Kidney (tissue), 14 donors: ENCODE measurements around the gene FEM1A. TPM values are rescaled to one million over a fixed set of nuclear protein-coding genes. Genes with fewer than 3 reads are reported as not detected.

Experiments
- DNase-seq, 5 donors: peaks; one replicate each; pipeline ENCODE4 v3.0.0-alpha.2; 2013 to 2020
- FAIRE-seq: peaks from 2 replicates; lab custom pipeline; 2012; peaks lifted over from hg19 to GRCh38; lab: Jason Lieb, UNC
- H3K27ac ChIP-seq, 2 donors: one replicate each; pipeline ENCODE4 v1.7.0; 2013; ENCODE audit warnings: low read depth in 2 of 2, low read length in 2 of 2, inconsistent platforms in 1 of 2
- H3K27me3 ChIP-seq: one replicate; pipeline ENCODE4 v1.7.1; 2013; ENCODE audit warnings: low read length, inconsistent platforms; ENCODE audit not compliant: control insufficient read depth, insufficient read depth
- H3K36me3 ChIP-seq, 3 donors: one replicate each; pipeline versions ENCODE4 v1.7.0 to v1.7.1; 2013; ENCODE audit warnings: low read length in 3 of 3, control low read depth in 1 of 3, inconsistent platforms in 1 of 3; ENCODE audit not compliant: insufficient read depth in 3 of 3, control insufficient read depth in 2 of 3
- H3K4me1 ChIP-seq, 3 donors: one replicate each; pipeline versions ENCODE4 v1.7.0 to v1.7.1; 2013; ENCODE audit warnings: low read length in 3 of 3, inconsistent platforms in 1 of 3, low read depth in 1 of 3; ENCODE audit not compliant: control insufficient read depth in 2 of 3, insufficient read depth in 2 of 3
- H3K4me3 ChIP-seq, 3 donors: one replicate each; pipeline versions ENCODE4 v1.7.0 to v1.8.1; 2013; ENCODE audit warnings: low read length in 3 of 3, control low read depth in 1 of 3, inconsistent platforms in 1 of 3
- H3K9ac ChIP-seq, 3 donors: one replicate each; pipeline versions ENCODE4 v1.7.0 to v1.7.1; 2013; ENCODE audit warnings: low read length in 3 of 3, control low read depth in 1 of 3, inconsistent platforms in 1 of 3
- H3K9me3 ChIP-seq, 3 donors: one replicate each; pipeline versions ENCODE4 v1.7.0 to v1.7.1; 2013; ENCODE audit warnings: low read length in 3 of 3, control low read depth in 1 of 3, inconsistent platforms in 1 of 3; ENCODE audit not compliant: control insufficient read depth in 2 of 3, insufficient read depth in 1 of 3
- intact Hi-C: fragments of 100-400 bp; cut with DNase I; formaldehyde crosslinking; loops from one replicate; pipeline ENCODE4 v1.11.1; 2022
- polyA plus RNA-seq: library from polyadenylated mRNA; stranded (reverse); fragments of 350-450 nt; fragmentation: Illumina TruSeq; extraction: RNeasy Lipid Tissue Mini Kit (QIAGEN cat#74804); gene quantifications from one replicate; pipeline ENCODE4 v1.2.3, GENCODE V29; 2014; ENCODE audit warnings: low read depth, low replicate concordance; ENCODE audit not compliant: insufficient read depth
- total RNA-seq: library from RNA; stranded (reverse); fragmentation: NEBNext Ultra II Directional; extraction: Animal tissue kit (Norgen Biotek cat#: 25700); gene quantifications from one replicate; pipeline ENCODE4 v1.2.1, GENCODE V29; 2021
- TF ChIP-seq, protein P1 (sequence below): IDR thresholded peaks from 3 replicates; pipeline ENCODE4 v1.5.1; 2012; ENCODE audit warnings: mild to moderate bottlenecking, moderate library complexity, borderline replicate concordance; ENCODE audit not compliant: insufficient read depth; ENCODE audit errors: extremely low read depth
- donor health status: control.
- donor health status: control.
- donor health status: control.
- donor health status: control.
- donor health status: control.
- donor health status: DM: yes; HTN: yes; CAD: no.
- donor health status: Normal renal cell carcinoma (clear cell type).

Gene FEM1A
- total and polyA plus RNA-seq, 2 donors from 2014 or later: 4.6 to 11.3 TPM

DNA sequence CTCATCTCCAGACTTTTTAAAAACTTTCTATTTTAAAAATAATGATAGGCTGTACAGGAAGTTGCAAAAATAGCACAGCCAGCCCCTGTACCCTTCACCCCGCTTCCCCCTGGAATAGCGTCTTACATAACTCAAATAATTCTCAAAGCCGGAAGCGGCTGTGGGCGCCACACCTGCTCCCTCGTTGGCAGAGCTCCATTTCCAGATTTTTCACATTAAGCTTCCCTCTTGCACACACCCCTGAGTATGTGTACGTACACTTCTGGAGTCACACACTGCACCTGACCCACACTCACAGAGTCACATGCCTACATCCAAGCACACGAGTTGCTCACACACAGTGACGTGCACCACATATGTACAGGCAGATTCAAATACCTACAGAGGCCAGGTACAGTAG lies 42.9 kb upstream of the FEM1A start:
- intact Hi-C loops: no loop called here
- no peaks in the 10 kb centered on the region for H3K27me3 ChIP-seq
- H3K36me3 ChIP-seq: no peaks in the 10 kb centered on the region
- H3K4me1 ChIP-seq: no peaks in the 10 kb centered on the region
- FAIRE-seq (no peak), DNase-seq (no peak)
- no peak overlapping the region for H3K4me3 ChIP-seq
- TF ChIP-seq, protein P1, sequence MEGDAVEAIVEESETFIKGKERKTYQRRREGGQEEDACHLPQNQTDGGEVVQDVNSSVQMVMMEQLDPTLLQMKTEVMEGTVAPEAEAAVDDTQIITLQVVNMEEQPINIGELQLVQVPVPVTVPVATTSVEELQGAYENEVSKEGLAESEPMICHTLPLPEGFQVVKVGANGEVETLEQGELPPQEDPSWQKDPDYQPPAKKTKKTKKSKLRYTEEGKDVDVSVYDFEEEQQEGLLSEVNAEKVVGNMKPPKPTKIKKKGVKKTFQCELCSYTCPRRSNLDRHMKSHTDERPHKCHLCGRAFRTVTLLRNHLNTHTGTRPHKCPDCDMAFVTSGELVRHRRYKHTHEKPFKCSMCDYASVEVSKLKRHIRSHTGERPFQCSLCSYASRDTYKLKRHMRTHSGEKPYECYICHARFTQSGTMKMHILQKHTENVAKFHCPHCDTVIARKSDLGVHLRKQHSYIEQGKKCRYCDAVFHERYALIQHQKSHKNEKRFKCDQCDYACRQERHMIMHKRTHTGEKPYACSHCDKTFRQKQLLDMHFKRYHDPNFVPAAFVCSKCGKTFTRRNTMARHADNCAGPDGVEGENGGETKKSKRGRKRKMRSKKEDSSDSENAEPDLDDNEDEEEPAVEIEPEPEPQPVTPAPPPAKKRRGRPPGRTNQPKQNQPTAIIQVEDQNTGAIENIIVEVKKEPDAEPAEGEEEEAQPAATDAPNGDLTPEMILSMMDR: no peak
- H3K9ac ChIP-seq: no peak overlapping the region
- H3K27ac ChIP-seq: no peak overlapping the region
- no peaks in the 10 kb centered on the region for H3K9me3 ChIP-seq

DNA sequence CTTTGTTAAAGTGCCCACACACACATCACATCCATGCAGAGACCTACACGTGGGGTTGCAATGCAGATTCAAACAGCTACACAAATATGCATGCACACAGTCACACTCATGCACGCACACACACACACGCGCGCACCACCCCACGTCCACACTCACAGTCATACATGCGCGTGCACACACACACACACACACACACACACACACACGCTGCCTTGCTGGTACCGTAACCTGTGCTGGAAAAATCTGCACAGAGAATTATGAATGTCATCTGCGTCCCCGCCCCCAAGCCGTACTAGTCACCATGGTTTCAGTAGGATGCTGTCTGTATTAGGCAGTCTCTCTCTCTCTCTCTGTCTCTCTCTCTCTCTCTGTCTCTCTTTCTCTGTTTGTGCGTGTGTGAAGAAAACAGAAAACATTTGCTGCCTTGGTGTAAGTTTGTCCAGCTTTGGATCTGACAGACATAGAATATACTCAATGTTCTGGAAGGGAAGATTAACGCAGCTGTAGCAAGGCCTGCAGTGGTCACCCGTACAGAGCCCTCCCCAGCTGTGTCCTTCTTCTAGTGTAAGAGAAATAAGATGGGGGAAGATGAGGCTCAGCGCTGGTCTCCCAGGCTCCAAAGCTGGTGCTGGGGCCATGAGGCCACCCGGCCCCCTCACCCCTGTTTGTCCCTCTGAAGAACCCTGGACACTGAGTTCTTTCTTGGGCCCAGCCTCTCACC lies 41.5 kb upstream of the FEM1A start:
- no peak overlapping the region for H3K9ac ChIP-seq
- FAIRE-seq: no peak

DNA sequence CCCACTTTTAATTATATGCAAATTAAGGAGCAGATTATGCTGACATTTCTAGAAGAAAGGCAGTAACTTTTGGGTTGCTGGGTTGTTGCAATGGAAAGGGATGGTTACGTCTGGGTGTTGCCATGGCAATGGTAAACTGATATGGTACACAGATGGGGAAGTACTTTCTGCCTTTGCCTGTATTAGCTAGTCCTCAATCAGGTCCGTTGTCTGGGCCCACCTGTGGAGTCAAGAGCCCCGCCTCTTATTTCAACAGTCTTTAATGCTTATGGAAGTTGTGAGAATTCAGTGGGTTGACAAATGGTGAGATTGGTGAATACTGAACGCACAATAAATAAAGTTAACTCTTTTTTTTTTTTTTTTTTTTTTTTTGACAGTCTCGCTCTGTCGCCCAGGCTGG lies 37.3 kb upstream of the FEM1A start:
- peaks cover 0 to under 1% (median 0%) of the 10 kb centered on the region in 3 donors for H3K4me1 ChIP-seq

More for the DNA sequence above, 41.5 kb upstream of the FEM1A start:
- no peak overlapping the region for H3K27ac ChIP-seq
- TF ChIP-seq, protein P1: no peak
- DNase-seq: no peak
- H3K27me3 ChIP-seq: no peaks in the 10 kb centered on the region
- H3K4me1 ChIP-seq: no peaks in the 10 kb centered on the region
- no peaks in the 10 kb centered on the region for H3K36me3 ChIP-seq
- H3K9me3 ChIP-seq: no peaks in the 10 kb centered on the region
- intact Hi-C loops: no loop called here
- H3K4me3 ChIP-seq: no peak overlapping the region

More for the DNA sequence above, 37.3 kb upstream of the FEM1A start:
- H3K4me3 ChIP-seq: no peak overlapping the region
- DNase-seq: peak in 3 of 5 donors; percentile 26 to 45 (median 31)
- no peaks in the 10 kb centered on the region for H3K9me3 ChIP-seq
- no peak overlapping the region for H3K27ac ChIP-seq
- H3K36me3 ChIP-seq: no peaks in the 10 kb centered on the region
- no peaks in the 10 kb centered on the region for H3K27me3 ChIP-seq
- TF ChIP-seq, protein P1: no peak
- FAIRE-seq: no peak
- intact Hi-C loops: no loop called here
- no peak overlapping the region for H3K9ac ChIP-seq
